Left ventricle myocardium superior (tissue), 1 donor: ENCODE results near the gene SMG9. TPM values are rescaled to one million over a fixed set of nuclear protein-coding genes. Genes with fewer than 3 reads are reported as not detected.
"Not testable (repeated sequence)": the region's sequence is repeated elsewhere in the genome, so short reads cannot be mapped to it uniquely, and the experiment has no call there.

Experiments
- ATAC-seq: fragments of 200-7000 bp; cut with Tn5 transposase; one replicate; pipeline ENCODE4 v1.9.1; 2020; ENCODE audit warnings: mild to moderate bottlenecking, moderate library complexity
- DNase-seq: peaks from one replicate; pipeline ENCODE4 v3.0.0-alpha.2; 2020
- intact Hi-C: fragments of 100-400 bp; cut with micrococcal nuclease; formaldehyde crosslinking; loops from one replicate; pipeline ENCODE4 v1.11.0; 2022
- total RNA-seq: library from RNA; stranded (reverse); fragmentation: NEBNext Ultra II Directional; extraction: Animal tissue kit (Norgen Biotek cat#: 25700); gene quantifications from one replicate; pipeline ENCODE4 v1.2.1, GENCODE V29; 2021
- donor health status: DM: no; HTN: yes; CAD: no; lungs with severe emphysema.

Gene SMG9
- total RNA-seq, 1 donor from 2014 or later, result 17.9 TPM

DNA sequence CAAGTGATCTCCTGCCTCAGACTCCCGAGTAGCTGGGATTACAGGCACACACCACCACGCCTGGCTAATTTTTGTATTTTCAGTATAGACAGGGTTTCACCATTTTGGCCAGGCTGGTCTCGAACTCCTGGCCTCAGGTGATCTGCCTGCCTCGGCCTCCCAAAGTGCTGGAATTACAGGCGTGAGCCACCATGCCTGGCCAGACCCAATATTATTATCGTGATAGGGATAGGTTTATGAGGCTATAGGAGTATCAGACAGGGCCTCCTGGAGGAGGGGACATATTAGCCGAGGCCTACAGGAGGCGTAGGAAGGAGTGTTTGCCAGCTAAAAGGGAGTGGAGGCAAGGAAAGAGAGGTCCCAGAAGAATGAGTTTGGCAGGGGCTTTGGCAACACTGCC is 9.9 kb upstream of the SMG9 start:
- DNase-seq, intact Hi-C loops: not testable (repeated sequence)
- ATAC-seq, result peak; percentile 18

- no peak for DNase-seq
- intact Hi-C loops, result no loop called here
- ATAC-seq, result no peak
These were observed 8.7 kb upstream of the SMG9 start for GRCh38 chr19:43763473-43763939.

- ATAC-seq (no peak), DNase-seq (no peak)
- intact Hi-C loops, result no loop called here
These were observed 8.1 kb upstream of the SMG9 start for GRCh38 chr19:43762814-43763213.

GRCh38 chr19:43760941-43761340 is 6.2 kb upstream of the SMG9 start:
- no peak for ATAC-seq
- intact Hi-C loops, result no loop called here
- DNase-seq, result no peak

GRCh38 chr19:43759515-43759914 is 4.8 kb upstream of the SMG9 start:
- intact Hi-C loops, result no loop called here
- ATAC-seq (no peak), DNase-seq (no peak)

- peak; percentile 89 for DNase-seq
- peak; percentile 74 for ATAC-seq
- intact Hi-C loops, result no loop called here
These were observed 567 bp upstream of the SMG9 start for GRCh38 chr19:43755256-43755801.

DNA sequence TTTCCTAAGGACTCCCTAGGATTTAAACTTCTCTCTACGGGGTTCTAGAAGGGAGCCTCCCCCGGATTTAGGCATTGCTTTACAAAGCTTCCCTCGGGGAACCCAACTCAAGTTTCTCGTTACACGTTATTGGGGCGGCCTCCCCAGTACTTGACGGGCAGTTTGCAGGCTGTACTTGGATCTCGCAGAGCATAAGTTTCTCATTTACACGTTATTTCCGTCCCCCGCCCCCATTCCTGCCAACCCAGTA is 584 bp downstream of the SMG9 start:
- no peak for ATAC-seq
- DNase-seq, result no peak
- intact Hi-C loops, result no loop called here

GRCh38 chr19:43752287-43752875 is 2.4 kb downstream of the SMG9 start:
- DNase-seq (no peak), ATAC-seq (no peak)
- intact Hi-C loops, result no loop called here

DNA sequence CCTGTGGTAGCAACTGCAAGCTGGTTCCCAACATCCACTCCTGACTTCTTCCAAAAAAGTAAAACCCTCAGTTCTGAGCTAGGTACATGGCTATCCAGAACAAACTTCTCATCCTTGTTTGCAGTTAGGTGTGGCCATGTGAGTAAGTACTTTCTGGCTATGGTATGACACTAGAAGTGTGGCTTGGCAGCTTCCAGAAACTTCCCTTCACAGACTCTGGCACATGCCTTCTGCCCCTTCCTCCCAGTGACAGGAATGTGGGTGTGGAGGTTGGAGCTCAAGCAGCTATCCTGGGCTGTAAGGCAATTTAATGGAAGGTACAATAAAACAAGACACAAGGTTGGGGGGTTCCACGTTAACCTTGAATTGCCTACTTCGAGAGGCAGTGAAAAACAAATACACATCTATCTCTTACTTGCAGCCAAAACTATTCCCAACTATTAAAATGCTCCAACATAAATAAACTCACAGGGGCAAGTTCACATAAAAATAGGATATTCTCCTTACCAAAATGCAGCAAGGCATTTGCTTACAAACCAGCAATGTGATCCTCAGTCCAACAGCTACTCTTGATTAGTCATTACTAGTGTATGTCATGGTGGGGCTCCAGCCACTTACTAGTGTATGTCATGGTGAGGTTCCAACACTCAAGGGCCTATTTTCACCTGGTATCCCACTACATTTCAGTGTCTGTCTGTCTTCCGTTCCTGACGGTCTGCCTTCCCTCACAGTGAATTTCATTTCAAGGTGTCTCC is 3.1 kb downstream of the SMG9 start:
- no peak for DNase-seq
- no peak for ATAC-seq
- intact Hi-C loops, result no loop called here

DNA sequence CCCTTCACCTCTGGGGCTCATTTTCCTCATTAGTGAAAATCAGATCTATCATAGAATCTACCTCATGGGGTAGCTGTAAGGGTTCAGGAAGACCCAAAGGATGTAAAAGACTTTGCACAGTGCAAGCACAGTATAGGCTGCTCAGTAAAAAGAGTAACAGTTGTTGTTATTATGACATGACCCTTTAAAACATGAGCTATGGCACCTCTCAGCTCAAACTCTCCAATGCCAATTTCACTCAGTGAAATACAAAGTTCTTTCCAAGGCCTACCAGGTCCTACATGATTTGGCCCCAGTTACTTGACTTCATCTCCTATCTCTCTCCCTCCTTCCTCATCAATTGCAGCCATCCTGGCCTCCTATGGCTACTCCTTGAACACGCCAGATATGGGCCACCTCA is 4.9 kb downstream of the SMG9 start:
- intact Hi-C loops, result loop anchor here (5.0 kb wide), 1 partner anchor 37 kb away; no protein-coding TSS in a partner anchor
- ATAC-seq, result no peak
- no peak for DNase-seq

DNA sequence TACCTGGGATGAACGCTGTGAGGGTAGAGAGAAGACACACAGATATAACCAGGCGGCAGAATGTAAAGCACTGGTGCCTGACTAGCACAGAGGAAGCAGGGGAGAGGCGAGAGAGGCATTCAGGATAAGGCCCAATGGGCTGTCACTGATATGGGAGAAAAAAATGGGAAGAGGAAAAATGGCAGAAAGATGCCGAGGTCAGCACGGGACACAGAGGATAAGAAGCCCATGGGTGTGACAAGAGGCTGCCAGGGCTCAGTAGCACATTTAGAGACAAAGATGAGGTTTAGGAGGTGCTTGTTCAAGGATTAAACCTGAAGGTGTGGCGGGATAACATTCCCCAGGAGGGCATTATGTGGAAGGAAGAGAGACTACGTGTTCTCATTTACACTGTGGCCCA is 5.6 kb downstream of the SMG9 start:
- ATAC-seq (no peak), DNase-seq (no peak)
- intact Hi-C loops, result loop anchor here (5.0 kb wide), 1 partner anchor 38 kb away; no protein-coding TSS in a partner anchor

DNA sequence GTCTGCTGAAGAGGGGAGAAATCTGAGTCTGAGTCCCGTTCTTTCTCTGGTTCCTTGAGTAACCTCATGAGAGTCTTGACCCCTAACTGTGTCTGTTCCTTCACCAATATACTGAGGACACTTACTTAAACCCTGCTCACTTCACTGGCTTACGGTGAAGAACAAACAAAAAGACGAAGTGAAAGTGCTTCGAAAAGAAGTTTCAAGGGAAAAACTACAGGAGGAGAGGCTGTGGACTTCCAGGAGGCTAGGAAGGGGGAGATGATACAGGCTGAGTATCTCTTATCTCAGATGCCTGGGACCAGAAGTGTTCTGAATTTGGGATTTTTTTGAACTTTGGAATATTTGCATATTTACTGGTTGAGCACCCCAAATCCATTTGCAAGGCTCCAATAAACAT is 6.1 kb downstream of the SMG9 start:
- ATAC-seq, result no peak
- no peak for DNase-seq
- intact Hi-C loops, result loop anchor here (5.0 kb wide), 1 partner anchor 39 kb away; no protein-coding TSS in a partner anchor

GRCh38 chr19:43748205-43748594 is 6.6 kb downstream of the SMG9 start:
- DNase-seq, result no peak
- ATAC-seq, result no peak
- intact Hi-C loops, result loop anchor here (5.0 kb wide), 1 partner anchor 39 kb away; no protein-coding TSS in a partner anchor

- intact Hi-C loops, result loop anchor here (5.0 kb wide), 1 partner anchor 40 kb away; no protein-coding TSS in a partner anchor
- no peak for DNase-seq
- no peak for ATAC-seq
These were observed 7.1 kb downstream of the SMG9 start for GRCh38 chr19:43747557-43748204.

DNA sequence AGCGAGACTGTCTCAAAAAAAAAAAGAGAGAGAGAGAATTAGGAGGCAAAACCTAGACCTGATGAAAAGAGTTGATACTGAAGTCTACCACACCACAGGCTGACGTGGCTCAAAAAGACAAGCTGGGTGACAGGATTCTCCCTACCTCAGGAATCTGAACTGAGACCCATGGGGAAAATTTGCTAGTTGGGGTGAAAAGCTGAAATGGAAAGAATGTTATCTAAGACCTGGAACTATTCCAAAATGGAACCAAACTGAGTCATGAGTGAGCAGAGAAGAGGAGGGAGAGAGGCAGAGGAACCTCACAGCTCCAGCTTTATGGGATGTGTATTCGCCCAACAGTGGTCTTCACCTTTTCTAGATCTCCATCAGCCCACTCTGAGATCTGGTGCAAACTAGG is 11.7 kb downstream of the SMG9 start:
- no peak for ATAC-seq
- DNase-seq, result no peak
- intact Hi-C loops, result no loop called here

- DNase-seq (no peak), ATAC-seq (peak; percentile 84)
- intact Hi-C loops, result no loop called here
These were observed 13.5 kb downstream of the SMG9 start for GRCh38 chr19:43741075-43741825.

DNA sequence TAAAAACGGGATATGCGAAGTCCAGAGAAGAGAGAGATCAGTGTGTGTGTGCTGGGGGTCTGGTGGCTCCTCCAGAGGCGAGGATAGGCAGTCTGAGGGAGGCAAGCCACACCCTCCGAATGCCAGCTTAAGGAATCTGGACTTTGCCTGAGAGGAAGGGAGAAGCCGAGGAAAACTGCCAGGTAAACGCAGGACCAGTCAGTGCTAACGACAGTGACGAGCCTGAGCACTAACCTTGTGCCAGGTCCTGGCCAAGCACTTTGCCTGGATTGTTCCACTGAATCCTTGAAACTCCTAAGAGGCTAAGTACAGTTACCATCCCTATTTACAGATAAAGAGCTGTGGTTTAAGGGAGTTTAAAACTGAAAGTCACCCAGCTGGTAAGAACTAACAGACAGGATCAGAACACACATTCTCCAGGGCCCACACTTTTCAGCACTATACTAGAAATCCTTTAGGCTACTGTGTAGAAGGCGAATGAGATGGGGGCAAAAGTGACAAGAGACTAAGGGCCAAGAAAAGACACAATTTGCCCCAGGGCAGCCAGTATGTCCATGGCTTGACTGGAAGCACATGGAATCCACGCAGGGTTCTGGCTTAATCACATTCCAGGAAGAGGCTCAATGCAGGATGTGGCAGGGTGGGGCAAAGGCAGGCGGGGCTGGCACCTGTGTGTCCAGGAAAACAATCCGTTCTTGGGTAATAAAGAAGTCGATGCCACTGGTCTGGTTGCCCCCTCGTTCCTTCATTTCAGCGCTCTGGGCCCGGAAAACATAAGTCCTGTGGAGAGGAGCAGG is 15.1 kb downstream of the SMG9 start:
- DNase-seq (no peak), ATAC-seq (peak; percentile 9)
- intact Hi-C loops, result no loop called here

- intact Hi-C loops, result no loop called here
- DNase-seq (no peak), ATAC-seq (peak; percentile 50)
These were observed 16.0 kb downstream of the SMG9 start for GRCh38 chr19:43738780-43739211.

GRCh38 chr19:43735957-43736356 is 18.8 kb downstream of the SMG9 start:
- DNase-seq, result no peak
- no peak for ATAC-seq
- intact Hi-C loops, result no loop called here
